Omental fat pad (tissue), 4 donors: ENCODE data around the gene CLIC2. TPM values are rescaled to one million over a fixed set of nuclear protein-coding genes. Genes with fewer than 3 reads are reported as not detected.

Source experiments
- ATAC-seq: fragments of 150-250 bp; one replicate; pipeline ENCODE4 v1.9.1; 2016; ENCODE audit warnings: mild to moderate bottlenecking, moderate library complexity; ENCODE audit not compliant: low FRiP score
- DNase-seq: peaks from one replicate; pipeline ENCODE4 v3.0.0-alpha.2; 2019; ENCODE audit warnings: low spot score
- total RNA-seq, 4 donors: library from RNA; depleted of rRNA; stranded (reverse); fragments of >200 nt; gene quantifications; one replicate each; pipeline ENCODE4 v1.1.0, GENCODE V29; 2016
- TF ChIP-seq, protein P1 (sequence below), 3 donors: fragments of 450-650 bp; IDR thresholded peaks; one replicate each; pipeline ENCODE4 v1.5.1; 2016 to 2017; ENCODE audit warnings: antibody characterized with exemption in 3 of 3, mild to moderate bottlenecking in 3 of 3, moderate library complexity in 2 of 3

Gene CLIC2
- total RNA-seq, 4 donors from 2014 or later, result 17.2 to 61.8 (median 17.4) TPM

DNA sequence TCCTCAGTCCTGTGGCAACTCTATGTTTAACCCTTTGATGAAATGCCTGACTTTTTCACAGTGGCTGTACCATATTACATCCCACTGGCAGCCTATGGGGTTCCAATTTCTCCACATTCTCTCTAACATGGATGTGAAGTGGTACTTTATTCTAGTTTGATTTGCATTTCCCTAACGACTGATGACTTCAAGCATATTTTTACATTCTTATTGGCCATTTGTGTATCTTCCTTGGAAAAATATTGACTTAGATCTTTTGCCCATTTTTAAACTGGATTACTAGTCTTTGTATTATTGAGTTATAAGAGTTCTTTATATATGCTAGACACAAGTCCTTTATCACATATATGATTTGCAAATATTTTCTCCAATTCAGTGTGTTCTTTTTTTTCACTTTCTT is 68.0 kb downstream of the CLIC2 start:
- no peak for ATAC-seq

DNA sequence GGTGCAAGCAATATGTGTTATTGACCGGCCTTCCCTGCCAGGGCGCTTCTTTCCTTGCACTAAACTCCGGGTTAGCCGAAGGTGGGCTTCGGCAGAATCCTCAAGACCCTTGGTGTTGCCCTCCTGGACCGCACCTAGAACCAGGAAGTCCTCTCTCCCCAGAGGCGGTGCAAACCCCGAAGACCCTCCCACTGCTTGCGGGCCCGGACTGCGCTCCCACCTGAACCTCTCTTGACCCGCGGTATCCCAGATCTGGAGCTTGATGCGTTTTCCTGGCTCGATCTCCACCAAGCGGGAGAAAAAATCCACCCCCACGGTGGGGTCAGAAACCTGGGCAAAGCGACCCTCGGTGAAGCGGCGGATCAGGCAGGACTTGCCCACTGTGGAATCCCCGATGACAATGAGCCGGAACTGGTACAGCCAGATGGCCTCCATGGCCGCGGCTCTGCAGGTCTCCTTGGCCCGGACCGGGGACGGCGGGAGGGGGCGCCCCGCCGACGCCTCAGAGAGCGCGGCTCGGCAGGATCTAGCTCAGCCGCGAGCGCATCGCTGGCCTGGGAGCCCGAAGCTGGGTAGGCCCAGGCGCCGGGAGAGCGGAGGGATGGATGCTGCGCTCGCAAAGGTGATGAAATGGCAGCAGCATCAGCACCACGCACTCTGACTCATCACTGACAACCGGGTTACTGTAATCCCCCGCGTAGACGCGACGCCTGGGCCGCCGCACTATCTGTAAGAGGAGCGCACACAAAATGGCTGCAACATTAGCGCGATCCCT is 70.4 kb downstream of the CLIC2 start, which contains the start of gene RAB39B:
RAB39B (minus strand) TSS at position 638 of the 775 bp plus-strand sequence; CDS start at position 435, 203 bp downstream.
- DNase-seq, result no peak
- TF ChIP-seq, protein P1, sequence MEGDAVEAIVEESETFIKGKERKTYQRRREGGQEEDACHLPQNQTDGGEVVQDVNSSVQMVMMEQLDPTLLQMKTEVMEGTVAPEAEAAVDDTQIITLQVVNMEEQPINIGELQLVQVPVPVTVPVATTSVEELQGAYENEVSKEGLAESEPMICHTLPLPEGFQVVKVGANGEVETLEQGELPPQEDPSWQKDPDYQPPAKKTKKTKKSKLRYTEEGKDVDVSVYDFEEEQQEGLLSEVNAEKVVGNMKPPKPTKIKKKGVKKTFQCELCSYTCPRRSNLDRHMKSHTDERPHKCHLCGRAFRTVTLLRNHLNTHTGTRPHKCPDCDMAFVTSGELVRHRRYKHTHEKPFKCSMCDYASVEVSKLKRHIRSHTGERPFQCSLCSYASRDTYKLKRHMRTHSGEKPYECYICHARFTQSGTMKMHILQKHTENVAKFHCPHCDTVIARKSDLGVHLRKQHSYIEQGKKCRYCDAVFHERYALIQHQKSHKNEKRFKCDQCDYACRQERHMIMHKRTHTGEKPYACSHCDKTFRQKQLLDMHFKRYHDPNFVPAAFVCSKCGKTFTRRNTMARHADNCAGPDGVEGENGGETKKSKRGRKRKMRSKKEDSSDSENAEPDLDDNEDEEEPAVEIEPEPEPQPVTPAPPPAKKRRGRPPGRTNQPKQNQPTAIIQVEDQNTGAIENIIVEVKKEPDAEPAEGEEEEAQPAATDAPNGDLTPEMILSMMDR (IDR thresholded peaks at IDR 0.05), result no peak
- peak; percentile 68 for ATAC-seq

More for the DNA sequence above, 68.0 kb downstream of the CLIC2 start:
- DNase-seq, result no peak
- TF ChIP-seq, protein P1 (IDR thresholded peaks at IDR 0.05), result no peak

DNA sequence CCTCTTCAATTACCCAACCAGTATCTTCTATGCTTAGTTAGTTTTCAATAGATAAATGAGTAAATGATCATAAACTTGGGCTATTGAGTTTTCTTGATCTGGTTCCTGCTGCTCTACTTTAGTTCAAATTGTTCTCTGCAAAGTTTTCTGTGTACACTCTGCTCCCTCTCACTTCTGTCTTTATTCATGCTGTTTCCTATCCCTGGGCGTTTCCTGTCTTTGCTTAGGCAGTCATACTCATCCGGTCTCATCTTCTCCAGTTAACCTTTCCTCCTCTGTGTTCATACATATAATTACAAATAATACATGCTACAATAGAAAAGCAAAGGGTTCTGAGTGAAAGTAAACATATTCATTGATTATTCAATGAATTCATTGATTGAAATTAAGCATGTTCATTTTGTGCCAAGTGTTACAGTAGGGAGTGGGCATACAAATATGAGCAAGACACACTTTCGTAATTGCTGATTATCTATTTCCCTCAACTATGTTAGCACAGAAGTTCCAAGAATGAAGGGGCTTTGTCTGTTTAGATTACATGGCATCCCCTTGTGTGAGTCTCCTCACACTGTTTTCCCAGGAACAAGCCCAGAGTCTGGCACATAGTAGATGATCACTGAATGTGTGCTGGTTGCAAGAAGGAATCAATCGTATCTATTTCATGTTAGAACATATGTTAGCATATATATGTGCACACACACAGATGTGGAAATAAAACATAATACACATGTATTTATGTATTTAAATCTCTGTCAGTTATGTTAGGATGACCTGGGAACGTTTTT is 71.3 kb downstream of the CLIC2 start:
- TF ChIP-seq, protein P1 (IDR thresholded peaks at IDR 0.05), result no peak
- ATAC-seq, result no peak
- no peak for DNase-seq

DNA sequence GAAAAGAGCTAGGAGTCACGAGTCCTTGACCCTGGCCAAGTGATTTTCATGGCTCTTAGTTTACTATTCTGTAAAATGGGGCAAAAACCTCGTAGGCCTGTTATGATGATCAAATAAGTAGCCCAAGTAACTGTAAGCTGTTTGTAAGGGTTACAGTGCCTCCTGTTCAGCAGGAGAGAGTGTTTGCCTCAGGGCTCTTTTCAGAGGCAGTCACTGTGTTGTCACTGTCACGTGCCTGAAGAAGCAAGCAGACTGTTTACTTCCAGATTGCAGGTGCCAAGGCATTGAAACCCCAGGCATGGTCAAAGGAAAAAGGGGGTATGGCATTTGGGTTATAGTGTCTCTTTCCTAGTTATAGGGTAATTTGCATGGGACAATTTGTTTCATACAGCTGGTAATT is 74.7 kb downstream of the CLIC2 start:
- no peak for DNase-seq
- TF ChIP-seq, protein P1 (IDR thresholded peaks at IDR 0.05), result no peak
- ATAC-seq, result no peak

DNA sequence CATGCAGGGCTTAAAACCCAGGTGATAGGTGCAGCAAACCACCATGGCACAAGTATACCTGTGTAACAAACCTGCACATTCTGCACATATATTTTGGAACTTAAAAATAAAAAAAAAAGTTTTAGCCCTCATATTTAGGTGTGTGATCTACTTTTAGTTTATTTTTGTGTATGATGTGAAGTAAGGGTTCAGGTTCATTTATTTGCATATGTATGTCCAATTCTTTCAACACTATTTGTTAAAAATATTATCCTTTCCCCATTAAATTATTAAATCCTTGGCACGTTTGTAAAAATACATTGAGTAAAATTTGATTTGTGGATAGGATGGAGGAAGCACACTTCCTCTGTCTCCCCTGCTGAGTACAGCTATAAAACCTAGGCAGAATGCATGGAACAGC is 83.0 kb downstream of the CLIC2 start:
- no peak for DNase-seq
- TF ChIP-seq, protein P1 (IDR thresholded peaks at IDR 0.05), result no peak
- no peak for ATAC-seq

DNA sequence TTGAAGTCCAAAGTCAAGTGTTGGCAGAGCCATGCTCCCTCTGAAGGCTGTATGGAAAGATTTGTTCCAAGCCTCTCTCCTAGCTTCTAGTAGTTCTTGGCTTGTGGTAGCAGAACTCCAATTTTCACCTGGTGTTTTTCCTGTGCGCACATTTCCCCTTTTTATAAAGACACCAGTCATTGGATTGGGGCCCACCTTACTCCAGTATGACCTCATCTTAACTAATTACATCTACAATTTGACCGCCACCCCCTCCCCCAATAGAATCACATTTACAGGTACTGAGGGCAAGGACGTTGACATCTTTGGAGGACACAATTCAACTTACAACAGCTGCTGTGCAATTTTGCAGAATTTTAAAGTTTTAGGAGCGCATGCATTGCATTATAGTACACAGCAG is 86.9 kb downstream of the CLIC2 start:
- TF ChIP-seq, protein P1 (IDR thresholded peaks at IDR 0.05), result no peak
- no peak for ATAC-seq
- DNase-seq, result no peak
